HG02870 (cell line): ENCODE results near the gene SMARCB1.

ENCODE experiments used
- ATAC-seq: cut with Tn5 transposase; IDR thresholded peaks from one replicate; pipeline ENCODE4 v1.9.1; 2021; ENCODE audit warnings: mild to moderate bottlenecking, moderate library complexity; ENCODE audit not compliant: unreplicated experiment

Gene SMARCB1

DNA sequence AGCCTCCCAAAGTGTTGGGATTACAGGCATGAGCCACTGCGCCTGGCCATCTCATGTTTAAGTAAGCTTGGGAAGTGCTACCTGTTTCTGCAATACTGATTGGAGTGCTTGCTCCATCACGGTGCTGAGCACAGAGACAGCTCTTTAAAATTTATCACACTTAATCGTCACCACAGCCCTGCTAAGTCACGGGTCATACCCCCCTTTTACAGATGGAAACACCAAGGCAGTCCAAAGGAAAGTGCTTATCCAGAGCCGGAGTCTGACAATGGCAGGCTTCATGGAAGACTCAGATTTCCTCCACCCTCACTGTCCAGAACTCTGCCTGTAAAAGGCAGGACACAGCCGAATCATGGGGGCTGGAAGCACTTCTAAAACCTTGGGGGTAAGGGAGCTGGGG is 26.7 kb upstream of the SMARCB1 start:
- ATAC-seq = no peak

- ATAC-seq = no peak
These were observed 23.8 kb upstream of the SMARCB1 start, which contains the start of gene C22orf15 for GRCh38 chr22:23762842-23763578. Gene C22orf15 (plus strand): TSS chr22:23762990. CDS start chr22:23763307, 317 bp downstream.

- ATAC-seq = no peak
These were observed 23.2 kb upstream of the SMARCB1 start for GRCh38 chr22:23763579-23763945.

GRCh38 chr22:23763954-23764353 is 22.8 kb upstream of the SMARCB1 start:
- ATAC-seq = no peak

DNA sequence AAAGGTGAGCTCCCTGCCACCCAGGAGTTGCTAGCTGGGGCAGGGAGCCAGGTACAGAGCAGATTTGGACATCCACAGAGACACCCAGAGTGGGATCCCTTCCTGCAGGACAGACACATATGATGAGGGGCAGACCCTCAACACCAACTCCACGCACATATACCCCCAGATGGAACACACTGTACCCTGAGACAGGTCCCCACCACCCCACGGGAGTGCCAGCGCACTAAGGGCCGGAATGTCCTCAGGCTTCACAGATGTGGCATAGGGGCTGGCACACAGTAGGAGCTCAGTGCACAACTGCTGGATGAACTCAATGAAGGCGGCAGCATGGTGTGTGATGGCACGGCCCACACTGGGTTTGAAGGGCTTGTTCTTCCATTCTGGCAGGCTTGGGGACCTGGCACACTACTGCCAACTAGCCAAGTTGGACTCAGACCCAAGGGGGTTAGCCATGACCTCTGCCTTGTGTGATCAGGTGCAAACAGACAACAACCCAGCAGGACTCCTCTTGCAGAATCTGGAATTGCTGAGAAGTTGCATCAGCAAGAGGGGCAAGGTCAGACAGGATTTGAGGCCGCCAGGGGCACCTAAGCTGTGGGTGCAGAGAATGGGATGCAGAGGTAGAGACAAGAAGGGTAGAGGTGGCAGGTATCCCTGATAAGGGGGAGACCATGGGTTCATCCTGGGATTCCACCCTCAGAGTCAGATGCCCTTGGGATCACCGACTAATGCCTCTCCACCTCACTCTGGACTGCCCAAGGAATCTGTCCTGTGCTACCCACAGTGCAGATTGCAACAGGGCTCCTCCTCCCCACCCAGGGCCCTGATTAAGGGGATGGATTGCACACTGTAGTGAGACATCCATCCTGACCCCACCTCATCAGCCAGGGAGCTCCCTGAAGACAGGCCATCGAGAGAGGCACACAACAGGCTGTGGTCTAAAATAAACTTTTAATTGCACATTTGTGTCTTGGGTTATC is 21.6 kb upstream of the SMARCB1 start:
- no peak for ATAC-seq

- ATAC-seq = no peak
These were observed 19.5 kb upstream of the SMARCB1 start for GRCh38 chr22:23767303-23767672.

DNA sequence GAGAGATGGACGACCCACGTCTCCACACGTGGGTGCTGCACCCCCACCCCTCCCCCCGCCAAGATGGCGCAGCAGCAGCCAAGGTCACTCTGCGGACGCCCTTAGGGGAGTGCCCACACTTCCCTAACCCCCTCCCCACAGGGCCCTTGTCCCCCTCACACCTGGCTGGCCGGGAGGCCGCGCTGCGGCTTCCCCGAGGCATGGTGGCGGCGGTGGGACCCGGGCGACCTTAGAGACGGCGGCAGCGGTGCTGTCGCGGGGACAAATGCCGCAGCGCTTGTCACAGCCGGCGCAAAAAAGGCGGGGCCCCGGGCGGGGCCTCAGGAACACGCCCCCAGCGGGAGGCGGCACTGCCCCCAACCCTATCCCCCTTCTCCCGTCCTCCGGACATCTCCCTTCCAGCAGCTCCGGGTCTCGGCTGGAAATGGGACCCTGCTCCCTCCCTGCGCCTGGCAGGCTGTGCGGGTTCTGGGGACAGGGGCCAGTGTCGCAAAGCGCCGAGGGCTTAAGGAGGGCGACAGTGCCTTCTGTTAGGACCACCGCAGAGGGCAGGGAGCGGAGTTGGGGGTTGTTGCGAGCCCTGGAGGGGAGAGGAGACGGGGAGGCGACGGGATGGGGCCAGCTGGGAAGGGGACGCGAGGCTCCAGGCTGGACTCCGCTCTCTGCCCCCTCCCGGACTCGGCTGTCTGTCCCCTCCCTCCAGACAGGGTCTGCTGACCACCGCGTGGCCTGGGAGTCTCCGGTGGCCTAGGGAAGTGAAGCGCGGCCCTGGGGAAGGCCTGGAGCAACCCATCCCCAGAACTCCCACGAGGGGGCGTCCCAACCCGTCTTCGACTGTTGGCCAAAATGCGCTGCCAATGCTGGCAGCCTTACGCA is 18.9 kb upstream of the SMARCB1 start, which contains the start of gene CHCHD10:
CHCHD10 (minus strand) TSS at position 300 of the 876 bp plus-strand sequence; CDS start at position 202, 98 bp downstream.
- ATAC-seq = peak; percentile 57

GRCh38 chr22:23769321-23769965 is 17.3 kb upstream of the SMARCB1 start:
- no peak for ATAC-seq

GRCh38 chr22:23772315-23772648 is 14.5 kb upstream of the SMARCB1 start:
- no peak for ATAC-seq

- no peak for ATAC-seq
These were observed 13.9 kb upstream of the SMARCB1 start, which contains the start of gene MMP11 for GRCh38 chr22:23772649-23773473. Gene MMP11 (plus strand): TSS chr22:23772849. CDS start chr22:23772871, 22 bp downstream.

DNA sequence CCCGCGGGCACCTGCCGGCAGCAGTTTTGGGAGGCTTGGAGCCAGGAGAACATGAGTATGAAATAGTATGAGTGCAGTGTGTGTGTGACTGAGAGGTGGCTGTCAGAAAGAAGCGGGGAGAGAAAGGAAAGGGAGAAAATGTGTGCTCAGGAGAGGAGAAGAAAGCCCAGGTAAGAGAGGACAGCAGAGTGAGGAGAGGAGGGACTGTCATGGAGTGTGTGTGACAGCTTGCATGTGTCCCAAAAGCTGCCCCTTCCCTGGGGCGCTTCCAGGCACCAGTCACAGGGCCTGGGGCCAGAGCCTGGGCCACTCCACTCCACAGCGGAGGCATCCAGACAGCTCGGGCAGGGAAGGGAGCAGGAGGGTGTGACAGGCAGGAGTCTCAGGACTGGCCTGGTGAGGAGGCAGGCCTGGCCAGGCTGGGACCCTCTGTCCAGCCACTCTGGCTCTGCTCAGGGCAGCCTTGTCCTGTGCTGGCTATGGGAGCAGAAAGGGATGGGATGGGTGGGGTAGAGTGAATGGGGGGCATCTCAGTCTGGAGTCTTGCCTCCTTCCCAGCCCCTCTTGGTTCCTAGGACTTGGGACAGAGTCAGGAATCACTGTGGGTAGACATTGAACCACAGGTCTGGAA is 13.2 kb upstream of the SMARCB1 start:
- ATAC-seq = no peak

DNA sequence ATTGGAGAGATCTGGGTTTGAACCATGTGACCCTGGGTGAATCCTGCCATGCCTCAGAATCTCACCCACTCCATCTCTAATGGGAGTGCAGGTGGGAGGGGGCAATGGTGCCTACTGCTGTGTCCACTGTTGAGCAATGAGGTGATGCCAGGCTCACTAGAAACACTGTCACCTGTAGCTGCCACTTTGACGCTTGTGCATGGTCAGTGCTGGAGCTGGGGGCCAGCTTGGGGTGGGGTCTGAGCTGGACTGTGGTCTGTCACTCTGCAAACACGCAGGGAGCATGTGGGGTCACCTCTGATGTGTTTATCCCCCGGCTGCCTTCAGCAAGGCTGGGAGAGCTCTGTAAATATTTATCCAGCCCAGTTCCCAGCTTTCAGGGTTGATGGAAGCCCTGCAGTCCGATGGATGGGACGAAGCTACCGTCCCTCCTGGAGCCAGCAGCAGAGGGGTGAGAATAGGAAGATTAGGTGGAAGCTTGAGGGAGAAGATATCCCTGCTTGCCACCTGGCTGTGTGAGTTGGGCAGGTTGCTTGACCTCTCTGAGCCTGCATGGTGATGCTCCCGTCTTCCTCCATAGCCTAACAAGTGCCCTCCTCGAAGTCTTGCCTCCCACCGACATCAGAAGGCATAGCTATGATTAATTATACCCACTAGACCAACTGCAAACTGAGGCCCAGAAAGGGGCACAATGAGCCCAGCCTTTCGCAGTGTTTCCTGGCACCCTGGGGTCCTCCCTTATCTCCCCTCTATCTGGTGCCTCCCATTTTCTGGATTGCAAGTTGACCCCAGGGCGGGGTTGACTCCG is 12.4 kb upstream of the SMARCB1 start:
- no peak for ATAC-seq

DNA sequence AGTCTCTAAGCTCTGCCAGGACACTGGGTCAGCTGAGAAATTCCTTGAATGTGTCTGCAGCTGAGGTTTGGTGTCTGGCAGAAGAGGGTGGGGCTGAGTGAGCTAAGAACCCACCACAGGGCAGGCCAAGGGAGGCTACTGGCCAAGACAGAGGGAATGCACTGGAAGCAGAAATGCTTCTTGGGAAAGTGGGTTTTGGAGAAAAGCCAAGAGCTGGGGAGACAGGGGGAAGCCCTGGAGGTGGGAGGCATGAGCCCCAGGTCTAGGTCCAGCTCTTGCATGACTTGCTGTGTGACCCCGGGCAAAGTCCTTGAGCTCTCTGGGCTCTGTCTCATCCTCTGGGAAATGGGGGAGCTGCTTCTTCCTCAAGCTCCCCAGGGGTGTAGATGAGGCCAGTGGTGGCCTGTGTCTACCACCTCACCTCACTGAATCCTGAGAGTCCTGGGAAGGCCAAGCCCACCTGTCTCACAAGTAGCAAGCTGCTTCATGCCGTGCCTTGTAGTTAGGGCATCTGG is 11.8 kb upstream of the SMARCB1 start:
- no peak for ATAC-seq

- no peak for ATAC-seq
These were observed 10.9 kb upstream of the SMARCB1 start for GRCh38 chr22:23775779-23776375.

DNA sequence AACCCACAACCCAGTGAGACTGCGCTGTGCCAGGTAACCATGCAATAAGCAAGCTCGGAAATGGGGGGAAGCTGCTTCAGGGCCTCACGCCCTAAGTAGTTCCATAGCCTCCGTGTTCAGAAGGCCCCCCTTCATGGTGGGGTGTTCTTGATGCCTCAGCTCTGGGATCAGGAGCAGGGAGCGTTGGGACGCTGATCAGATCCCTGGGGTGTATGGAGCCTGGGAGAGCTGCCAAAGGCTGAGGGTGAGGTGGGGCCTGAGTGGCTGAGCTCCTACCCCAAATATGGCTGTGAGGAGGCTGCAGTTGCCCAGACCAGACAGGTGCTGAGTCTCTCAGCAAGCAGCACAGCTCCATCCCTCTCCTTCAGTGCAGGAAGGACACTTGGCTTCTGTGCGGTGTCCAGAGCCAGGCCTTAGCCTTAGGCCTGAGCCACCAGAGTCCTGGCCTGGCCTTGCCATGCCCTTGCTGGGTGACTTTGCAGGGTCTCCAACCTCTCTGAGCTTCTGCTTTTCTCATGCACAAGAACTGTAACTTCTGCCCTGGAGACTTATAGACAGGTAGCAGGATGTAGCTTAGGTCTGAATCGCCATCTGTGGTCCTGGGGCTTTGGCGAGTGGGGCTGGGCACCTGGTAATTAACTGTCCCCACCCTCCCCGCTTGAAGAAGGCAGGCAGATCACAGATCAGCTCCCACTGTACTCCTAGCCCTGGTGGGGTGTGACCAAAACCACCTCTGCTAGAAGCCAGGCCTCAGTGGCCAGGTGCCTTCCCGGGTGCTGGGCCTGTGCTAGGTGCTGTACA is 8.8 kb upstream of the SMARCB1 start:
- ATAC-seq = no peak

DNA sequence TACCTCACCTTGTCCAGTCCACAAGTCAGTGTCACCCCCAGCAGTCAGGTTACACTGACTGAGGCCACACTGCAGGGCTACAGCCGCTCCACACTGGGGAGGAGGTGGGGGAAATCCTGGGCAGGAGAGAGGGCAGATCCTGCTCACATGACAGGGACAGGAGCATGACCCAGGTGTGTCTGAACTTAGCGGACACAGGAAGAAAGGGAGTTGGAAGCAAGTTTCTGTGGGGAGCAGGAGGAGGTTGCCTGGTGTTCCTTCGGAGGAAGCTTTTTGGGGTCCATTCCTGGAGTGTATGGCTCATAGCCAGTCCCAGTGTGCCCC is 8.2 kb upstream of the SMARCB1 start:
- ATAC-seq = no peak

DNA sequence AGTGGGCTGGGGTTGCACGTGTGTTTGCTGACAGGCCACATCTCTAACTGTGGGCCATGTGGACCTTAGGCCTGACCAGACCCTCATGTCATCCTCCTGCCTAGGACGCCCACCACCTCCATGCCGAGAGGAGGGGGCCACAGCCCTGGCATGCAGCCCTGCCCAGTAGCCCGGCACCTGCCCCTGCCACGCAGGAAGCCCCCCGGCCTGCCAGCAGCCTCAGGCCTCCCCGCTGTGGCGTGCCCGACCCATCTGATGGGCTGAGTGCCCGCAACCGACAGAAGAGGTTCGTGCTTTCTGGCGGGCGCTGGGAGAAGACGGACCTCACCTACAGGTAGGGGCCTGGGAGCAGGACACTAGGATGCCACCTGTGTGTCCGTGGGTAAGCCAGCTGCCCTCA is 7.7 kb upstream of the SMARCB1 start:
- no peak for ATAC-seq
